Subcutaneous adipose tissue (tissue), 4 donors: ENCODE results near the gene S1PR4. TPM values are rescaled to one million over a fixed set of nuclear protein-coding genes. Genes with fewer than 3 reads are reported as not detected.

ENCODE experiments used
- total RNA-seq, 4 donors: library from RNA; depleted of rRNA; stranded (reverse); fragments of >200 nt; gene quantifications; one replicate each; pipeline ENCODE4 v1.1.0, GENCODE V29; 2016
- TF ChIP-seq, protein P1 (sequence below): fragments of 450-650 bp; IDR thresholded peaks from one replicate; pipeline ENCODE4 v1.5.1; 2016; ENCODE audit warnings: low read depth, mild to moderate bottlenecking, control low read depth, antibody characterized with exemption, moderate library complexity

The S1PR4 gene
- total RNA-seq, 4 donors from 2014 or later = 0.49 to 4.9 (median 3.1) TPM

DNA sequence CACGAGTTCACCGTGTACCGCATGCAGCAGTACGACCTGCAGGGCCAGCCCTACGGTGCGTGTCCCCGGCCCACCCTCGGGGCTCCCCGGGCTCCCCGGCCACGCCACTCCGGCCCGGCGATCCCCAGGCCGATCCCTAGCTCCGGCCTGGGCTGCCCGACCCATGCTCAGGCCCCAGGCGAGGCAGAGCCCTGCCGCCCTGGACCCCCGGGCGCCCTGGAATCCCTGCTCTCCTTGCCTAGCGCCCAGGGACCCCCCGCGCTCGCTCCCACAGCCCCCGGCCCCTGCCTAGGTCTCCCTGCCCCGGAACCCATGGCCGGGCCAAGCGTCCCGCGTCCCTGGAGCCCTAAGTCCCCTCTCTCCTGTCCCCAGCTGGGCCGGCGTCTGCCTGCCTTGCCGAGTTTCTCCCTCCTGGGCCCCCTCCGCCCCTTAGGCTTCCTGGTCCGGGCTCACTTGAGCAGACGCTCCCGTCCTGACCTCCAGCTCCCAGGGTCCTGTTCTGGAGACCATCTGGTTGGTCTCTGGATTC lies 7.7 kb downstream of the S1PR4 start:
- TF ChIP-seq, protein P1, sequence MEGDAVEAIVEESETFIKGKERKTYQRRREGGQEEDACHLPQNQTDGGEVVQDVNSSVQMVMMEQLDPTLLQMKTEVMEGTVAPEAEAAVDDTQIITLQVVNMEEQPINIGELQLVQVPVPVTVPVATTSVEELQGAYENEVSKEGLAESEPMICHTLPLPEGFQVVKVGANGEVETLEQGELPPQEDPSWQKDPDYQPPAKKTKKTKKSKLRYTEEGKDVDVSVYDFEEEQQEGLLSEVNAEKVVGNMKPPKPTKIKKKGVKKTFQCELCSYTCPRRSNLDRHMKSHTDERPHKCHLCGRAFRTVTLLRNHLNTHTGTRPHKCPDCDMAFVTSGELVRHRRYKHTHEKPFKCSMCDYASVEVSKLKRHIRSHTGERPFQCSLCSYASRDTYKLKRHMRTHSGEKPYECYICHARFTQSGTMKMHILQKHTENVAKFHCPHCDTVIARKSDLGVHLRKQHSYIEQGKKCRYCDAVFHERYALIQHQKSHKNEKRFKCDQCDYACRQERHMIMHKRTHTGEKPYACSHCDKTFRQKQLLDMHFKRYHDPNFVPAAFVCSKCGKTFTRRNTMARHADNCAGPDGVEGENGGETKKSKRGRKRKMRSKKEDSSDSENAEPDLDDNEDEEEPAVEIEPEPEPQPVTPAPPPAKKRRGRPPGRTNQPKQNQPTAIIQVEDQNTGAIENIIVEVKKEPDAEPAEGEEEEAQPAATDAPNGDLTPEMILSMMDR = no peak

DNA sequence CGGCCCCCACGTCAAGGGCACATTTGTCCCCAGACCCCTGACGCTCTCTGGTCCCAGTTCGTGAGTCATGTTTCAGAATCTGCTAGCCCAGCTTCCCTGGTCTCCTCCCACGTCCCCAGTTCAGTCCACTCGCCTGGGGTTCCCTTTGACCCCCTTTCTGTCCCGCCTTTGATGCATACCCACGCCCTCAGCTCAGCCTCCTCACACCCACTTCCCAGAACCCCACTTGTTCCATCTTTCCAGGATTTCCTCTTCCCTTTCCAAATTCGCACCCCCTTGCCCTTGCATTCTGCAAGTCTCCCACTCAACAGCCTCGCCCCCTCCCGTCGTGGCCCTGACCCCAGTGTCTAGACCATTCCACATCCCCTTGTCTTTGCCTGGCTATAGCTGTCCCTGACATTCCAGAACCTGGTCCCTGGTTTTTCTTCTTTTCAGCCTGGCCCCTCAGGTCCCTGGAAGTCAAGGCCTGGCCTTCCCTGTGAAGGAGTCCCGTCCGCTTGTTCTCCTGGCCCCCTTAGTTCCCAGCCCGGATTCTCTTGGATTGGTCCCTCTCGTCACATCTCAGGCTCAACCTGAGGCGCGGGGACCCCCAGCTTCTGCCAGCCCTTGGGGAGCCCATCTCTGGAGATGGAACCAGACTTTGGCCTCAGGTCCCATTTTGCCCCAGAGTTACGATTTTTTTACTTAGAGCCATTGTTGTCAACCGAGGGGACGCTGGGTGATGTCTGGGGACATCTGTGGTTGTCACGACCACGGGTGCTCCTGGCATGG lies 8.5 kb downstream of the S1PR4 start:
- TF ChIP-seq, protein P1 = no peak

DNA sequence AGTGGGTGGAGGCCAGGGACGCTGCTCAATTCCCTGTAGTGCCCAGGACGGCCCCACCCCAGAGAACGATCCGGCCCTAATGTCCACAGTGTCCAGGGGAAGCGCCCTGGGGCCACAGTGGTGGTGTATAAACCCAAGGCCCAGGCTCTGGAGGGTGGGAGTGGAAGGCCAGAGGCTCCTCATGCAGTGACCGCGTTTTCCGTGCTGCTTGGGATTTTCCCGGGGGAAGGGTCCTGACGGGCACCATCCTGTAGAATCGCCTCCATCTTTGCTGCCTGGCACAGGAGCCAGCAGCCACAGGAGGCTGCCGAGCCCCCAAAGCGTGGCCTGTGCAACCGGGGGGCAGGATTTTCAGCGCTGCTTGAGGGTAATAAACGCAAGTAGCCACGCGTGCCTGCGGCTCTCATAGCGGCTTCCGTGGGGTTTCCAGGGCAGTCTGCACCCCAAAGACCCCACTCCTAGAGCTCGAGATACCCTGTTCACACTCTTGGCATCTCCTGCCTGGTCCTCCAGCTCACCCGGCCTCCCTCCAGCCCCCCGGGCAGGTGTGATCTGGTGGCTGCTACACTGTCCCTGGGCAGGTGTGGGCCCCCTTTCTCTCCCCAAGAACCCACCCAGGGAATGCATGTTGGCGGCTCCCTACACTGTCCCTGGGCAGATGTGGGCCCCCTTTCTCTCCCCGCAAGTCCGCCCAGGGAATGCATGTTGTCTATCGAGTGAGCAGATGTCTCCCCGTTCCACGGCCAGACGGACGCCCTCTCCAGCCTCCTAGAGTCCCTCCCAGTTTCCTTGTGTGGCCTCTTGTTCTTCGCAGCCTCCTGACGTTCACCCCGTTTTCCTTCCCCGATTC lies 9.3 kb downstream of the S1PR4 start:
- TF ChIP-seq, protein P1 = no peak

DNA sequence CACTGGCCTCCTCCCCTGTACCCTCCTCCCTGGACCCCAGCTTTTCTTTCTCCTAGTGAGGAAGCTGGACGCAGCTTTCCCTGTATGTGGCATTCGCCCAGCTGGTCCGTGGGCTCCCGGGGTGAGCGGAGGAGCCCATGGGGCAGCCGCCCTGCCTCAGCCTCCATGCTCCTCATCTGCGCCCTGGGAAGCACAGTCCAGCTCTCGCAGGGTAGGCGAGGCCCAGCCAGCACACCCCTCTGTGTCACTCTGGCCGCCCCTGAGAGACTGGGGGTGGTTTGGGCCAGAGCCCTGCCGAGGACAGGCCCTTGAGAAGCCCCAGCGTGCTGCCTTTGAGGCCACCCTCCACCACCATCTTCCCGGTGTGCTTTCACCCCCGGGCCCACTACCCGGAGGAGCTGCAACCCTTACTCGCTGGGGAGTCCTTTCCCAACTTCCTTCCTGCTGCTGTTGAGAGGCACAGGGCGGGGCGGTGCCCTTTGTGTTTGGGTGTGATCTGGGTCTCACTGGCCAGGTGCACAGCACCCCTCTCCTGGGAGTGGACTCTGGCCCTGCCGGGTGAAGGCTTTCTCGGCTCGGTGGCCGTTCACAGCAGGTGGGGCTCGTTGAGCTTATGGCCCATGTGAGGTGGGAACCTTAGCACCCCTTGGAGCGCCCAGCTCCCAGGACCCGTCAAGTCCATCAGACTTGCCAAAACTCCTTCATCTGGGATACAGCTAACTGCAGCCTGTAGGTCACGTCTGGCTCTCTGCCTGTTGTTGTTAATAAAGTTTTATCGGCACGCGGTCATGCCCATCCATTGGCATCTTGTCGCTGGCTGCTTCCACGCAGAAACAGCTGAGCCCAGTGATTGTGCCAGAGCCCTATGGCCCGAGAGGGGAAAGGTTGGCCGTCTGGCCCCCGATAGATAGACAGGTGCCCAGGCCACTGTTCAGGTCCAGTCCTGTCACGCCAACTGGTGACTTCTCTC lies 10.3 kb downstream of the S1PR4 start:
- TF ChIP-seq, protein P1 = no peak

DNA sequence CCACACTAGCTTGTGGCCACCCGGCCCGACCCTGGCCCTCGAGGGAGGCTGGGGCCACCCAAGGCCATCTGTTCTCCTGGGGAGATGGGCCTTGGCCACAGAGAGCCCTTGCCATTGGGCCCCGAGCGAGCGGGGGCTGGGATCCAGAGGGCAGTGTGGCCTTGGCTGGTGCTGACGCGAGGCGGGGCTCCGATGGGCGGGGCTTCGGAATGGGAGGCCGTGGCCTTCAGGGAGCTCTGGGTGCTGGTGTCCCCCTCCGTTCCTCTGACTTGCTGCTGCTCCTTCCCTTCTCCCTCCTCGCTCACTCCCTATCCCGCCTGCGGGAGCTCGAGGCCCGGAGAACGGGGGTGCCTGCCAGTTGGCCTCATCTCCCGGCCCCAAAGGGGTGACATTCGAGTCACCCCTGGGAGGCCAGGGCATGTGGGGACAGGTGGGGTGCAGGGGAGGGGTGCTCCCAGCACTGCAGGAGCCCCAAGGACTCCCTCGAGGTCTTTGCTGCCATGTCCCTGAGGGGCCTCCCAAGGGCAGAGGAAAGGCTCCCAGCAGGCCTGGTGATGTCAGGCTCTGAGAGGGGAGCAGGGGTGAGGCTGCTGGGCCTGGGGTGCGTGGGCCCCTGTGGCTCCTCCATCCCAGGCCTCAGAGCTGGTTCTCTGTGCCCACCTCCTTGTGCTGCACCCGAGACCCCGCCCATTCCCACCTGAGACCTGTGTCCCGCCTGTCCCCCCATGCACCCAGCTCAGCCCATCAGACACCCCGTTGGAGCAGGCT lies 11.3 kb downstream of the S1PR4 start:
- TF ChIP-seq, protein P1 = no peak

DNA sequence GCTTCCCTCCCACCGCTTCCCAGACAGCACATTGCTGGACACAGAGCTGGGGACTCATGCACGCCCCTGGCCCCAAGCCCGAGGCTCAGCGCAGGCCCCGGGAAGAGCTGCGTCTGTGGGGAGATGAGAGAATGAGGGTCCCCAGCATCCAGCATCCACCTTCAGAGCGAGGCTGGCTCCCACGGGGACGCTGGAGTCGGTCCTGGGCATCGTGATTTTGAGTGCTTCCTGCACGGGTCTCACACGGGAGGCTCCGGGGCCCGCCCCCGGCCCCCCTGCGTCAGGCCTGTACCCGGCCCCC lies 11.9 kb downstream of the S1PR4 start:
- TF ChIP-seq, protein P1 = no peak
